ENCODE results near the gene SPEM3.
"Not testable (repeated sequence)": the region's sequence is repeated elsewhere in the genome, so short reads cannot be mapped to it uniquely, and the experiment has no call there.

SPEM3 gene

GRCh38 chr17:7442142-7442541 is 13.5 kb downstream of the SPEM3 start:
- DNase-seq (ENCODE audit: low read depth in 2 of 2), result no peak

- no peak for DNase-seq (ENCODE audit: low read depth in 2 of 2)
Observed at GRCh38 chr17:7443499-7444485, 15.1 kb downstream of the SPEM3 start.

GRCh38 chr17:7444682-7445618 is 16.3 kb downstream of the SPEM3 start, which contains the start of gene CHRNB1:
CHRNB1 (plus strand) TSS chr17:7445061; CDS start chr17:7445128, 67 bp downstream.
- DNase-seq (ENCODE audit: low read depth in 2 of 2), result no peak

GRCh38 chr17:7445619-7445968 is 16.9 kb downstream of the SPEM3 start:
- DNase-seq (ENCODE audit: low read depth in 2 of 2), result no peak

GRCh38 chr17:7448461-7448860 is 19.8 kb downstream of the SPEM3 start:
- DNase-seq (ENCODE audit: low read depth in 2 of 2), result no peak

- DNase-seq (ENCODE audit: low read depth in 2 of 2), result no peak
Observed at GRCh38 chr17:7459961-7460545, 31.4 kb downstream of the SPEM3 start.

GRCh38 chr17:7460850-7461660 is 32.4 kb downstream of the SPEM3 start:
- DNase-seq (ENCODE audit: low read depth in 2 of 2), result no peak

GRCh38 chr17:7462474-7463371 is 34.1 kb downstream of the SPEM3 start:
- DNase-seq (ENCODE audit: low read depth in 2 of 2), result no peak

GRCh38 chr17:7463372-7463846 is 34.8 kb downstream of the SPEM3 start:
- DNase-seq (ENCODE audit: low read depth in 2 of 2), result no peak

GRCh38 chr17:7464081-7464480 is 35.4 kb downstream of the SPEM3 start:
- no peak for DNase-seq (ENCODE audit: low read depth in 2 of 2)

GRCh38 chr17:7465597-7466275 is 37.1 kb downstream of the SPEM3 start:
- no peak for DNase-seq (ENCODE audit: low read depth in 2 of 2)

GRCh38 chr17:7466318-7466638 is 37.6 kb downstream of the SPEM3 start:
- no peak for DNase-seq (ENCODE audit: low read depth in 2 of 2)

- DNase-seq (ENCODE audit: low read depth in 2 of 2), result no peak
Observed at GRCh38 chr17:7466639-7467341, 38.1 kb downstream of the SPEM3 start.

GRCh38 chr17:7467498-7467897 is 38.8 kb downstream of the SPEM3 start:
- DNase-seq (ENCODE audit: low read depth in 2 of 2), result no peak

- DNase-seq (ENCODE audit: low read depth in 2 of 2), result no peak
Observed at GRCh38 chr17:7468290-7468689, 39.6 kb downstream of the SPEM3 start.

GRCh38 chr17:7468804-7469389 is 40.2 kb downstream of the SPEM3 start:
- DNase-seq (ENCODE audit: low read depth in 2 of 2), result no peak

GRCh38 chr17:7469843-7470242 is 41.2 kb downstream of the SPEM3 start:
- not testable (repeated sequence) for DNase-seq (ENCODE audit: low read depth in 2 of 2)

GRCh38 chr17:7470457-7470973 is 41.9 kb downstream of the SPEM3 start:
- not testable (repeated sequence) for DNase-seq (ENCODE audit: low read depth in 2 of 2)

Data from stimulated activated CD4-positive, alpha-beta T cell treated with anti-CD3 and anti-CD28 coated beads, Interleukin-1b, Interleukin-23, amount 100 ng/mL, for 1 hour (primary cell).